Endothelial cell (in vitro differentiated cells): ENCODE data around the gene DND1. TPM values are rescaled to one million over a fixed set of nuclear protein-coding genes. Genes with fewer than 3 reads are reported as not detected.
A peak's percentile ranks its signal among the peaks of the same experiment; 100 is the strongest.
"Not testable (repeated sequence)": the region's sequence is repeated elsewhere in the genome, so short reads cannot be mapped to it uniquely, and the experiment has no call there.

Experiments used
- DNase-seq: peaks from one replicate; pipeline ENCODE4 v3.0.0; 2021; ENCODE audit warnings: low spot score
- H3K27ac Mint-ChIP-seq: one replicate; pipeline ENCODE4 v1.8.0; 2021; ENCODE audit warnings: mixed read lengths, inconsistent platforms; ENCODE audit not compliant: unreplicated experiment
- H3K27me3 Mint-ChIP-seq: one replicate; pipeline ENCODE4 v1.8.0; 2021; ENCODE audit warnings: mild to moderate bottlenecking, moderate library complexity, mixed read lengths, inconsistent platforms; ENCODE audit not compliant: unreplicated experiment
- H3K36me3 Mint-ChIP-seq: one replicate; pipeline ENCODE4 v1.8.0; 2021; ENCODE audit warnings: mild to moderate bottlenecking, low read depth, mixed read lengths, inconsistent platforms; ENCODE audit not compliant: unreplicated experiment
- H3K4me1 Mint-ChIP-seq: one replicate; pipeline ENCODE4 v1.8.0; 2021; ENCODE audit warnings: mild to moderate bottlenecking, mixed read lengths, inconsistent platforms; ENCODE audit not compliant: unreplicated experiment
- H3K4me3 Mint-ChIP-seq: one replicate; pipeline ENCODE4 v1.8.0; 2021; ENCODE audit warnings: mild to moderate bottlenecking, mixed read lengths, inconsistent platforms; ENCODE audit not compliant: unreplicated experiment
- H3K9me3 Mint-ChIP-seq: one replicate; pipeline ENCODE4 v1.8.0; 2021; ENCODE audit warnings: mixed read lengths, inconsistent platforms; ENCODE audit not compliant: unreplicated experiment
- CTCF ChIP-seq: fragments of 200-600 bp; sonication (generic); IDR thresholded peaks from one replicate; pipeline ENCODE4 v1.5.0; 2021; ENCODE audit warnings: antibody characterized with exemption; ENCODE audit not compliant: unreplicated experiment
- total RNA-seq: library from RNA; stranded (reverse); fragmentation: NEBNext Ultra II Directional; extraction: Animal tissue kit (Norgen Biotek cat#: 25700); gene quantifications from one replicate; pipeline ENCODE4 v1.2.1, GENCODE V29; 2021; ENCODE audit not compliant: unreplicated experiment

Gene DND1
- total RNA-seq, 1 donor from 2014 or later: 1.8 TPM

- H3K27me3 Mint-ChIP-seq: peaks cover 19% of the 10 kb centered on the region
- peaks cover 18% of the 10 kb centered on the region for H3K4me1 Mint-ChIP-seq
- DNase-seq: no peak
- H3K4me3 Mint-ChIP-seq: peak overlapping the region; percentile 100
- H3K9me3 Mint-ChIP-seq: no peaks in the 10 kb centered on the region
- TF ChIP-seq CTCF: no peak
- H3K27ac Mint-ChIP-seq: peak overlapping the region; percentile 74
- peaks cover 50% of the 10 kb centered on the region for H3K36me3 Mint-ChIP-seq
Measured at GRCh38 chr5:140647042-140647419, 26.3 kb downstream of the DND1 start.

DNA sequence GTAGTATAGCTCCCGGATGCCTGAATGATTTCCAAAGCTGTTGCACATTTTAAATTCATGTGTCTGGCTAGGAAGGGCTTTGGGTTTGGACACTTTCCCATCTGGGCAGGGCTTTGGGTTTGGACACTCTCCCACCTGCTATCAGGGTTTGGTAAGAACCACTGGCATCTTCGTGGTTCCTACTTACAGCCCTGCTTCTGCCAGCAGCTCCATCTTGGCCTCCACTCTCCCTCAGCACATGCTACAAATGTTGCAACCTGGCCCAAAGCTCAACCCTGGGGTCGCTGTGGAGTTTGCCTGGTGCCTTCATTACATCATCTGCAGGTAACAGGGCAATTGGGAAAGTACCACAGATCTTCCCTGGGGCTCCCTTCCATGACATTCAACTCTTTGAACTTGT lies 30.7 kb downstream of the DND1 start:
- DNase-seq: no peak
- no peak overlapping the region for H3K4me3 Mint-ChIP-seq

DNA sequence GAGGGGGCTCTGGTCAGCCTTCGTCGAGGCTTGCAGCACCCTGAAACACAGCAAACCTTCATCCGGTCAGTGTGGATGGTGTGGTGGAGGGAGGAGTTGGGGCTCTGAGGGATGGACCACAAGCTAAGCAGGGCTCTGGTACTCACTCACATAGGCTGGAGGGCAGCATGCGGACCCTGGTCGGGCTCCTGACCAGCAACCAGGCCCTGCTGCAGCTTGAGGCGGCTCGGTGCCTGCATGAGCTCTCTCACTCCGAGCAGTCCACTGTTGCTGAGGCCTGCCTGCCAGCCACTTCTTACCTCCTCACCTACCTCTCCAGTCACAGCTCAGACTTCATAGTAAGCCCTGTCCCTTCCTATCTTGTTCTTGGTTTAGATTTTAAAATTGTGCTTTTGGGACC lies 31.7 kb downstream of the DND1 start:
- Mint-ChIP-seq H3K27ac (no peak overlapping the region), H3K4me1 (peaks cover 26% of the 10 kb centered on the region), H3K4me3 (no peak overlapping the region), H3K27me3 (peaks cover 11% of the 10 kb centered on the region), H3K9me3 (no peaks in the 10 kb centered on the region), H3K36me3 (peaks cover 37% of the 10 kb centered on the region)
- DNase-seq: no peak
- TF ChIP-seq CTCF: no peak

More for the DNA sequence above, 30.7 kb downstream of the DND1 start:
- H3K27ac Mint-ChIP-seq: no peak overlapping the region
- H3K9me3 Mint-ChIP-seq: no peaks in the 10 kb centered on the region
- peaks cover 41% of the 10 kb centered on the region for H3K36me3 Mint-ChIP-seq
- H3K27me3 Mint-ChIP-seq: peaks cover 16% of the 10 kb centered on the region
- H3K4me1 Mint-ChIP-seq: peaks cover 33% of the 10 kb centered on the region
- no peak for TF ChIP-seq CTCF

DNA sequence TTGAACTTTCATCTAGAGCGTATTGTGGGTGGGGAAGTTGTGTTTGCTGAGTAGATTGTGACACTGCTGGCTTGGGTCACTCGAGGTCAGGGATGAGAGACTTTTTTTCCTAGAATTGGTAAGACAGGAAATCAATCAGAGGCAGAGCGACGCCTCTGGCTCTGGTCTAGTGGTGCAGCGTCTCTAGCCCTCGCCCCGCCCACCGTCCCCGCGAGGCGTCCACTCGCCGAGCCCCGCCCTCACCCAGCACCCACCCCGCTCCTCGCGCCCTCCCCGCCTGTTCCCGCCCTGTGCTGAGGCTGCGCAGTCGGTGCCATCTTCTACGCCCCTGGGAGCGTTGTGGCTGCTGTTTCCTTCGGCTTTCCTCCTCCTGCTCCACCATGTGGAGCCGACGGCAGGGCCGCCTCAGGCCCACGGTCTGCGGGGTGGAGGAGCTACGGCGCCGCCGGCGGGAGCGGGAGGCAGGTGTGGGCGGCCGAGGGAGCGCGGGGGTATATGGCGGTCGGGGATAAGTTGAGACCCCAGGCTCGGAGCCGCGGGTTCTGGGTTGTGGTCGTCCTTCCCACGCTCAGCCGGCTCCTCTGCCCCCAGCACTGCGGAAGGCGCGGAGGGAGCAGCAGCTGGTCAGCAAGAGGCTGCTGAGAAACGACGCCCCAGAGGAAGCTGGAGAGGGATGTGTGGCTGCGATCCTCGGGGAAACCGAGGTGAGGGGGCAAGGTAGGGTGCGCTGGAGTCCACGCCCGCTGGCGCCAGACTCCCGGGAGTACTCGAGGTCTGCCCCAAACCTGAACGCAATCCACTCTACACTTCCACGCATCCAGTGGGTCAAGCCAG lies 34.0 kb downstream of the DND1 start, which contains the start of gene TMCO6:
Gene TMCO6 (plus strand): TSS at position 304 of the 834 bp plus-strand sequence. CDS start 77 bp downstream, at position 381.
- peak within 1 kb of the TSS; percentile 78 for H3K27ac Mint-ChIP-seq
- TF ChIP-seq CTCF: peak; percentile 39
- DNase-seq: peak; percentile 97
- H3K9me3 Mint-ChIP-seq: no peaks in the 10 kb centered on the region
- H3K36me3 Mint-ChIP-seq: peaks cover 26% of the 10 kb centered on the region
- H3K4me3 Mint-ChIP-seq: peak within 1 kb of the TSS; percentile 91
- H3K27me3 Mint-ChIP-seq: peaks cover 11% of the 10 kb centered on the region
- H3K4me1 Mint-ChIP-seq: peaks cover 23% of the 10 kb centered on the region

DNA sequence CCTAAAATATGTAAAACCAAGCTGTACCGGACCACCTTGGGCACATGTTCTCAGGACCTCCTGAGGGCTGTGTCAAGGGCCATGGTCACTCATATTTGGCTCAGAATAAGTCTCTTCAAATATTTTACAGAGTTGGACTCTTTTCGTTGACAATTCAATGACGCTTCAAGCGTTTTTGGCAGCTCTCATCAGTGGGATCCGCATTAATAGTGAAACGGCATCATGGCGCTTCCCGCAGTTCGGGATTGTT lies 34.6 kb downstream of the DND1 start:
- Mint-ChIP-seq H3K4me1 (peaks cover 23% of the 10 kb centered on the region), H3K27ac (peak overlapping the region; percentile 78), H3K36me3 (peaks cover 24% of the 10 kb centered on the region), H3K4me3 (peak overlapping the region; percentile 90), H3K27me3 (peaks cover 11% of the 10 kb centered on the region)
- not testable (repeated sequence) for H3K9me3 Mint-ChIP-seq, DNase-seq
